K562 (cell line): ENCODE data around the gene PARK7. TPM values are rescaled to one million over a fixed set of nuclear protein-coding genes. Genes with fewer than 3 reads are reported as not detected.

ENCODE experiments used
- ATAC-seq: fragments of 200-7000 bp; cut with Tn5 transposase; 3 replicates; pipeline ENCODE4 v1.9.1; 2020; ENCODE audit warnings: moderate library complexity
- BruUV-seq: library from RNA; stranded (reverse); fragments of 400-500 nt; replicated peaks from 2 replicates; lab custom pipeline; 2021; lab: Mats Ljungman, UMichigan
- CTCF ChIA-PET: fragments of 300-600 bp; formaldehyde crosslinking; extraction: SDS; loops from one replicate; lab custom pipeline; 2021; ENCODE audit warnings: low intra/inter-chr PET ratio; lab: Yijun Ruan, JAX
- POLR2A ChIA-PET: fragments of 300-600, 350-650 bp; sonication (Branson Sonifier 250); formaldehyde crosslinking; extraction: SDS; loops from one replicate; lab custom pipeline; 2021; ENCODE audit warnings: antibody characterized with exemption, inconsistent platforms; lab: Yijun Ruan, JAX
- DNase-seq, 4 experiments: peaks; one replicate each; pipeline versions ENCODE4 v3.0.0 to v3.0.0-alpha.2; 2011 to 2018; ENCODE audit warnings: low spot score in 3 of 4, mixed read lengths in 3 of 4; ENCODE audit errors: extremely low read depth in 1 of 4
- FAIRE-seq: peaks from 2 replicates; lab custom pipeline; 2011; peaks lifted over from hg19 to GRCh38; lab: Jason Lieb, UNC
- H2AFZ ChIP-seq: 2 replicates; pipeline ENCODE4 v1.6.0; 2011; ENCODE audit warnings: low read depth, low read length, control low read depth, inconsistent platforms
- H3K27ac ChIP-seq: fragments of 200-600 bp; 3 replicates; pipeline ENCODE4 v1.8.0; 2011; ENCODE audit warnings: low read depth, mild to moderate bottlenecking, control low read depth, inconsistent platforms, low read length, moderate library complexity, mixed read lengths; ENCODE audit errors: extremely low read depth
- H3K27me3 ChIP-seq, 2 experiments: fragments of 300-600 bp in 1 of 2; 2 replicates in 1 of 2; 3 replicates in 1 of 2; pipeline versions ENCODE4 v1.6.0 to v1.8.0; 2011; ENCODE audit warnings: inconsistent platforms in 2 of 2, low read length in 2 of 2, mild to moderate bottlenecking in 1 of 2, mixed read lengths in 1 of 2, moderate library complexity in 1 of 2; ENCODE audit not compliant: control insufficient read depth in 2 of 2, insufficient read depth in 2 of 2
- H3K36me3 ChIP-seq: fragments of 300-600 bp; 3 replicates; pipeline ENCODE4 v1.8.0; 2011; ENCODE audit warnings: mild to moderate bottlenecking, low read length, inconsistent platforms; ENCODE audit not compliant: control insufficient read depth, insufficient read depth
- H3K4me1 ChIP-seq, 2 experiments: fragments of 200-600 bp in 1 of 2; replicated peaks in 1 of 2; 2 replicates in 1 of 2; 3 replicates in 1 of 2; pipeline versions ENCODE4 v1.5.1 to v1.8.0; 2011; ENCODE audit warnings: inconsistent platforms in 2 of 2, low read length in 2 of 2, mild to moderate bottlenecking in 1 of 2, mixed read lengths in 1 of 2, moderate library complexity in 1 of 2; ENCODE audit not compliant: control insufficient read depth in 2 of 2, insufficient read depth in 2 of 2
- H3K4me2 ChIP-seq: 2 replicates; pipeline ENCODE4 v1.6.1; 2011; ENCODE audit warnings: low read length, control low read depth, inconsistent platforms, mixed read lengths; ENCODE audit not compliant: insufficient read depth
- H3K4me3 ChIP-seq: fragments of 200-600 bp; sonication (generic), shearing (Covaris generic); 2 replicates; pipeline ENCODE4 v1.5.1; 2016; ENCODE audit warnings: control low read depth, inconsistent platforms
- H3K79me2 ChIP-seq: fragments of 200-600 bp; 3 replicates; pipeline ENCODE4 v1.8.0; 2011; ENCODE audit warnings: low read length, inconsistent platforms; ENCODE audit not compliant: control insufficient read depth, insufficient read depth
- H3K9ac ChIP-seq, 2 experiments: 2 replicates each; pipeline versions ENCODE4 v1.6.0 to v1.6.1; 2011; ENCODE audit warnings: low read depth in 2 of 2, low read length in 2 of 2, control low read depth in 1 of 2, inconsistent platforms in 1 of 2, mild to moderate bottlenecking in 1 of 2, mixed read lengths in 1 of 2; ENCODE audit not compliant: insufficient read depth in 1 of 2
- H3K9me1 ChIP-seq: one replicate; pipeline ENCODE4 v1.6.0; 2011; ENCODE audit warnings: inconsistent platforms, mild to moderate bottlenecking, low read length, moderate library complexity; ENCODE audit not compliant: control insufficient read depth, insufficient read depth
- H3K9me3 ChIP-seq: replicated peaks from 2 replicates; pipeline ENCODE4 v1.5.1; 2011; ENCODE audit warnings: low read depth, low read length, inconsistent platforms; ENCODE audit not compliant: control insufficient read depth, insufficient read depth
- H4K20me1 ChIP-seq: replicated peaks from 2 replicates; pipeline ENCODE4 v1.6.1; 2011; ENCODE audit warnings: low read length, inconsistent platforms, mixed read lengths; ENCODE audit not compliant: control insufficient read depth, insufficient read depth
- ARID2 ChIP-seq: fragments of 450-650 bp; IDR thresholded peaks from 2 replicates; pipeline ENCODE4 v1.6.1; 2017; ENCODE audit warnings: antibody characterized with exemption, mild to moderate bottlenecking
- DACH1 ChIP-seq: fragments of 450-650 bp; IDR thresholded peaks from 2 replicates; pipeline ENCODE4 v1.6.1; 2018; ENCODE audit not compliant: partially characterized antibody
- EHMT2 ChIP-seq: fragments of 450-650 bp; IDR thresholded peaks from 2 replicates; pipeline ENCODE4 v1.6.1; 2018; ENCODE audit warnings: antibody characterized with exemption
- GATAD2B ChIP-seq: fragments of 450-650 bp; IDR thresholded peaks from 2 replicates; pipeline ENCODE4 v1.6.1; 2017; ENCODE audit warnings: mild to moderate bottlenecking, borderline replicate concordance
- HMG20A ChIP-seq: fragments of 450-650 bp; formaldehyde crosslinking; conservative IDR thresholded peaks from 2 replicates; pipeline ENCODE4 v1.4.0; 2020; ENCODE audit warnings: mild to moderate bottlenecking, mixed read lengths
- LARP7 ChIP-seq: fragments of 450-650 bp; IDR thresholded peaks from 2 replicates; pipeline ENCODE4 v1.6.1; 2016
- NFIC ChIP-seq: fragments of 450-650 bp; IDR thresholded peaks from 2 replicates; pipeline ENCODE4 v1.6.1; 2017; ENCODE audit warnings: mild to moderate bottlenecking, inconsistent platforms
- PHB2 ChIP-seq: fragments of 450-650 bp; IDR thresholded peaks from 2 replicates; pipeline ENCODE4 v1.6.1; 2017; ENCODE audit warnings: low read depth
- POLR2B ChIP-seq: fragments of 450-650 bp; IDR thresholded peaks from 2 replicates; pipeline ENCODE4 v1.6.1; 2018; ENCODE audit warnings: low read depth; ENCODE audit not compliant: partially characterized antibody
- STAG1 ChIP-seq: sonication (generic); formaldehyde crosslinking; IDR thresholded peaks from 2 replicates; pipeline ENCODE4 v1.5.0; 2020; ENCODE audit warnings: missing genetic modification reagents, borderline replicate concordance
- SUPT5H ChIP-seq: fragments of 450-650 bp; IDR thresholded peaks from 2 replicates; pipeline ENCODE4 v1.6.1; 2016
- TFAP4 ChIP-seq: sonication (generic); formaldehyde crosslinking; IDR thresholded peaks from 2 replicates; pipeline ENCODE4 v1.8.0; 2022; ENCODE audit warnings: missing genetic modification reagents, mild to moderate bottlenecking, moderate library complexity, borderline replicate concordance
- USF1 ChIP-seq: sonication (generic); formaldehyde crosslinking; IDR thresholded peaks from 2 replicates; pipeline ENCODE4 v1.9.0; 2022; ENCODE audit warnings: mild to moderate bottlenecking, missing genetic modification reagents
- ZNF518B ChIP-seq: fragments of 250-450 bp; sonication (Bioruptor Pico); IDR thresholded peaks from 2 replicates; pipeline ENCODE4 v1.5.0; 2021; ENCODE audit warnings: mild to moderate bottlenecking, moderate library complexity
- WGBS: fragments of 100-300 bp; shearing (Covaris generic); methylation state at CpG from one replicate; pipeline ENCODE4 v1.1.6; 2016; ENCODE audit warnings: low coverage, mixed read lengths; ENCODE audit not compliant: insufficient coverage; ENCODE audit errors: missing lambda C conversion rate; 5-methylcytosine and 5-hydroxymethylcytosine counted together
- in situ Hi-C: fragments of 300-500 bp; cut with MboI; formaldehyde crosslinking; loops from 4 replicates; pipeline ENCODE4 v1.15.0; 2018; ENCODE audit warnings: inconsistent platforms, mixed read lengths
- intact Hi-C: fragments of 100-400 bp; cut with micrococcal nuclease; formaldehyde crosslinking; loops from 2 replicates; pipeline ENCODE4 v1.14.2; 2022
- polyA plus RNA-seq, 8 experiments: library from polyadenylated mRNA; depleted of rRNA in 4 of 8; stranded (reverse) in 5 of 8; unstranded in 3 of 8; fragments of >200 nt; fragmentation: Nextera tagmentation in 2 of 8; fragmentation: Illumina TruSeq in 1 of 8; extraction: Ambion mirVana in 2 of 8; extraction: Trizol in 1 of 8; gene quantifications; 2 replicates each; pipeline versions ENCODE4 v1.2.1 to v1.2.3, GENCODE V29; 2011 to 2014; ENCODE audit warnings: inconsistent platforms in 1 of 8, missing spikeins in 1 of 8
- total RNA-seq, 7 experiments: library from RNA; depleted of rRNA in 6 of 7; stranded (reverse); fragments of >200 nt in 6 of 7; fragmentation: Illumina TruSeq in 2 of 7; extraction: Trizol in 2 of 7; gene quantifications; 2 replicates each; pipeline versions ENCODE4 v1.2.1 to v1.2.3, GENCODE V29; 2011 to 2021; ENCODE audit warnings: low replicate concordance in 1 of 7

Gene PARK7
- total and polyA plus RNA-seq, 9 of the 15 experiments (the other 6 are each of a cell fraction or from before 2014, with no cell fraction given), result 374 to 1,298 (median 484) TPM

DNA sequence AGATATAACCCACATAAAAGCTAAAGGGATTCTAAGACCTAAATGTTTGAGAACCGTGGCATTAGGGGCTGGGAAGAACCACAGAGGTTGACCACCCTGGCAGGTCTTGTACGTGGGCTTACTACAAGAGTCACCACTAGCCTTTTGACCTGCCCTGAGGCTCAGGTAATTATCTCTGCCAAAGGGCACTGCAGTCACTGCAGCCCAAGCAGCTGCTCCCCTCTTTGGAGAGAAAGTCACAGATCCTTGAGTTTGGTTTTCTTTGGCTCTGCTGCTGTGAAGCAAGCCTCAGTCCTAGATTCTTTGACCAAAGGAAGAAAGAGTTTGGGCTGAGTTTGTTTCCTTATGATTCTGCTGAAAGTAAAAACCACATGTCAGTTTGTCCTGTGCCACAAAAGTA is 11.6 kb downstream of the PARK7 start (continued):
- TF ChIP-seq ZNF518B (CRISPR knock-in tag) (no peak), ARID2 (no peak), PHB2 (no peak), HMG20A (CRISPR knock-in tag) (no peak)

DNA sequence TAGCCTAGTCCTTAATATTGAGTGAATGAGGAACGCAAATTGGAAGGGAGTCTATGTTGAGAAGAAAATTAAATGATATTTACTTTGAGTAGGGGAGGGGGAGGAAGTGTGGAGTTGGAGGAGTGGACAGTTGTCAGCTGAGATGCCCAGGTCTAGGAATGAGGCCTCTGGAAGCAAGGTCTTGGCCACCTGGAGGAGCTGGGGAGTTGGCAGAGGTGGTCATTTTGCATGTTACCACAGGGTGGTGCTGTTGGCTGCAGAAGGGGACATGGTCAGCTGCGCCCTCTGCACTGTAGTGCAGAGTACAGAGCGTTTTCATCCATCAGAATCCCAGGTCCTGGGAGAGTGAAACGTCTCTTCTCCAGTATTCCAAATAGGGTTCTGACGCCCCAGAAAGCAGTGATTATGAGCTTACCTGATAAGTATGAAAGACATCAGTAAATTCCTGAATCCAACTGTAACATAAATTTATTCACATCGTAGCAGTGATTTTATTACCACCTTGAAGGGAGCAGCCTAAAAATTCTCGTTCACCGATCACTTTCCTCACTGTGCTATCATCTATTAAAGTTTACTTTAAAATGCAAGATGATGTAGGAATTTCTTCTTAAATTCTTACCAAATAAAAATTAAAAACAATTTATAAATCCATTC is 13.8 kb downstream of the PARK7 start:
- ChIA-PET CTCF (interaction anchor here (1.3 to 2.8 kb wide), 4 partner anchors 40 to 375 kb away, joined by 5 to 37 read pairs (median 29); no protein-coding TSS in a partner anchor), POLR2A (interaction anchor here (0.6 to 2.0 kb wide), 6 partner anchors 9 to 374 kb away, joined by 3 to 8 read pairs (median 4); partner anchors contain the start of gene PARK7)
- in situ Hi-C loops (loop anchor here (5.0 kb wide), 1 partner anchor 37 kb away; no protein-coding TSS in a partner anchor), intact Hi-C loops (loop anchor here (2.0 kb wide), 1 partner anchor 39 kb away; no protein-coding TSS in a partner anchor)
- Histone ChIP-seq H3K9me1 (no peaks in the 10 kb centered on the region), H2AFZ (no peak overlapping the region), H3K36me3 (peaks cover 76% of the 10 kb centered on the region), H3K4me3 (no peak overlapping the region), H3K79me2 (peaks cover 18% of the 10 kb centered on the region; the same call in 2 of the 3 replicates), H3K27me3 (no peaks in the 10 kb centered on the region), H4K20me1 (peaks cover 9% of the 10 kb centered on the region; the same call in 1 of the 2 replicates), H3K9ac (no peak overlapping the region), H3K9me3 (no peaks in the 10 kb centered on the region), H3K4me2 (no peak overlapping the region), H3K4me1 (no peaks in the 10 kb centered on the region), H3K27ac (no peak overlapping the region)
- DNase-seq (peak; percentile 83 to 87 (median 86)), ATAC-seq (peak; percentile 100), FAIRE-seq (peak; percentile 85)
- whole genome bisulfite sequencing, result 73% methylated on average over 8 of the region's 8 CpGs
- no TSS peak for BruUV-seq
- TF ChIP-seq LARP7, result 0 out of 2 replicates have a peak, but pooled peaks have one; percentile 41
- peak; percentile 42 for TF ChIP-seq NFIC
- 0 out of 2 replicates have a peak, but pooled peaks have one; percentile 28 for TF ChIP-seq SUPT5H
- peak; percentile 42; the same call in 1 of the 2 replicates for TF ChIP-seq GATAD2B
- peak; percentile 36 for TF ChIP-seq POLR2B
- peak; percentile 40; the same call in 1 of the 2 replicates for TF ChIP-seq USF1 (CRISPR knock-in tag)
- TF ChIP-seq TFAP4, result peak; percentile 89
- peak; percentile 92; the same call in 1 of the 2 replicates for TF ChIP-seq STAG1 (CRISPR knock-in tag)
- 0 out of 2 replicates have a peak, but pooled peaks have one; percentile 32 for TF ChIP-seq EHMT2
- peak; percentile 51 for TF ChIP-seq DACH1
